Right lobe of liver (tissue), 4 donors: Measurements from ENCODE around the gene DOCK3.

Source experiments
- POLR2A ChIP-seq: fragments of 450-650 bp; IDR thresholded peaks from one replicate; pipeline ENCODE4 v1.6.1; 2017; ENCODE audit warnings: antibody characterized with exemption, mild to moderate bottlenecking
- TF ChIP-seq, protein P1 (sequence below), 4 donors: fragments of 200-600 bp in 3 of 4; fragments of 450-650 bp in 1 of 4; IDR thresholded peaks; one replicate each; pipeline versions ENCODE4 v1.5.1 to v1.8.0; 2016 to 2022; ENCODE audit warnings: antibody characterized with exemption in 4 of 4, mild to moderate bottlenecking in 2 of 4
- donor health status: DM: no; HTN: no; CAD: no.
- donor health status: DM: no; HTN: no; CAD: no.
- donor health status: DM: no; HTN: yes; CAD: no.

DNA sequence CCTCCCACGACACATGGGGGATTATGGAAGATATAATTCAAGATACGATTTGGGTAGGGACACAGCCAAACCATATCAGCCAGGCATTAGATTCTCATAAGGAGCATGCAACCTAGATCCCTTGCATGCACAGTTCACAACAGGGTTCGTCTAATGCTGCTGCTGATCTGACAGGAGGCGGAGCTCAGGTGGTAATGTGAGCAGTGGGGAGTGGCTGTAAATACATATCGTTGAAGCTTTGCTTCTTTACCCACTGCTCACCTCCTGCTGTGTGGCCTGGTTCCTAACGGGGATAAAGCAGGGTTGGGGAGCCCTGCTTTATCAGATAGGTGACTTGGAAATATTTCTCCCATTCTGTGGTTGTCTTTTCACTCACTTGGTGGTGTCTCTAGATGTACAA, 14.8 kb downstream of the DOCK3 start:
- no peak for TF ChIP-seq POLR2A
- TF ChIP-seq, protein P1, sequence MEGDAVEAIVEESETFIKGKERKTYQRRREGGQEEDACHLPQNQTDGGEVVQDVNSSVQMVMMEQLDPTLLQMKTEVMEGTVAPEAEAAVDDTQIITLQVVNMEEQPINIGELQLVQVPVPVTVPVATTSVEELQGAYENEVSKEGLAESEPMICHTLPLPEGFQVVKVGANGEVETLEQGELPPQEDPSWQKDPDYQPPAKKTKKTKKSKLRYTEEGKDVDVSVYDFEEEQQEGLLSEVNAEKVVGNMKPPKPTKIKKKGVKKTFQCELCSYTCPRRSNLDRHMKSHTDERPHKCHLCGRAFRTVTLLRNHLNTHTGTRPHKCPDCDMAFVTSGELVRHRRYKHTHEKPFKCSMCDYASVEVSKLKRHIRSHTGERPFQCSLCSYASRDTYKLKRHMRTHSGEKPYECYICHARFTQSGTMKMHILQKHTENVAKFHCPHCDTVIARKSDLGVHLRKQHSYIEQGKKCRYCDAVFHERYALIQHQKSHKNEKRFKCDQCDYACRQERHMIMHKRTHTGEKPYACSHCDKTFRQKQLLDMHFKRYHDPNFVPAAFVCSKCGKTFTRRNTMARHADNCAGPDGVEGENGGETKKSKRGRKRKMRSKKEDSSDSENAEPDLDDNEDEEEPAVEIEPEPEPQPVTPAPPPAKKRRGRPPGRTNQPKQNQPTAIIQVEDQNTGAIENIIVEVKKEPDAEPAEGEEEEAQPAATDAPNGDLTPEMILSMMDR (IDR thresholded peaks at IDR 0.05): no peak
